ENCODE data around the gene CYFIP2. TPM values are rescaled to one million over a fixed set of nuclear protein-coding genes. Genes with fewer than 3 reads are reported as not detected.

CYFIP2 gene
- total RNA-seq, 1 donor: 6.5 TPM

DNA sequence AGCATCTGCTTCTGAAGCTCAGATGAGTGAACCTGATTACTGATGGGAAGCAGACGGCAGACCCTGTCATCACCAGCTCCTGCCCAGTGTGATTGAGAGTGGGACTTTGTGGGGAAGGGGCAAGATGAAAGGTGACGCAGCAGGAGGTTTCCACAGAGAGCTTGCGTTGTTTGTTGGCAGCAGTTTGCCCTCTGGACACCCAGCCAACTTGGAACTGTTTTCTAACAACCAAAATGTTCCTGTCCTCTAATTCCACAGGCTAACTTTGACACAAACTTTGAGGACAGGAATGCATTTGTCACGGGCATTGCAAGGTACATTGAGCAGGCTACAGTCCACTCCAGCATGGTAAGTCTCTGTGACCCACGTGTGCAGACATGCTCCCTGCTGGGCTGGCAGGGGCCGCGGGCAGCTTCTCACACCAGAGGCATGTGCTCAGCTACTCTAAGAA, 20.9 kb downstream of the CYFIP2 start:
- no peaks in the 10 kb centered on the region for H4K20me1 ChIP-seq (ENCODE audit: insufficient read depth, low read length)
- H3K27me3 ChIP-seq (ENCODE audit: insufficient read depth, low read length): no peaks in the 10 kb centered on the region
- H3K4me2 ChIP-seq (ENCODE audit: insufficient read depth, low read length): no peak overlapping the region
- DNase-seq (ENCODE audit: insufficient read length, low spot score, missing footprints): no peak
- TF ChIP-seq, protein P1, sequence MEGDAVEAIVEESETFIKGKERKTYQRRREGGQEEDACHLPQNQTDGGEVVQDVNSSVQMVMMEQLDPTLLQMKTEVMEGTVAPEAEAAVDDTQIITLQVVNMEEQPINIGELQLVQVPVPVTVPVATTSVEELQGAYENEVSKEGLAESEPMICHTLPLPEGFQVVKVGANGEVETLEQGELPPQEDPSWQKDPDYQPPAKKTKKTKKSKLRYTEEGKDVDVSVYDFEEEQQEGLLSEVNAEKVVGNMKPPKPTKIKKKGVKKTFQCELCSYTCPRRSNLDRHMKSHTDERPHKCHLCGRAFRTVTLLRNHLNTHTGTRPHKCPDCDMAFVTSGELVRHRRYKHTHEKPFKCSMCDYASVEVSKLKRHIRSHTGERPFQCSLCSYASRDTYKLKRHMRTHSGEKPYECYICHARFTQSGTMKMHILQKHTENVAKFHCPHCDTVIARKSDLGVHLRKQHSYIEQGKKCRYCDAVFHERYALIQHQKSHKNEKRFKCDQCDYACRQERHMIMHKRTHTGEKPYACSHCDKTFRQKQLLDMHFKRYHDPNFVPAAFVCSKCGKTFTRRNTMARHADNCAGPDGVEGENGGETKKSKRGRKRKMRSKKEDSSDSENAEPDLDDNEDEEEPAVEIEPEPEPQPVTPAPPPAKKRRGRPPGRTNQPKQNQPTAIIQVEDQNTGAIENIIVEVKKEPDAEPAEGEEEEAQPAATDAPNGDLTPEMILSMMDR (IDR thresholded peaks at IDR 0.05; ENCODE audit: extremely low read depth, low read depth, low read length): no peak
- H3K79me2 ChIP-seq (ENCODE audit: insufficient read depth, low read length): no peaks in the 10 kb centered on the region
- H2AFZ ChIP-seq (ENCODE audit: low read length): no peak overlapping the region
- H3K27ac ChIP-seq (ENCODE audit: low read depth, low read length): no peak overlapping the region
- H3K4me3 ChIP-seq (ENCODE audit: insufficient read depth, low read length): no peak overlapping the region
- H3K9me3 ChIP-seq (ENCODE audit: low read depth, low read length): no peaks in the 10 kb centered on the region
- H3K4me1 ChIP-seq (ENCODE audit: insufficient read depth, low read length): peaks cover 17% of the 10 kb centered on the region
- no peaks in the 10 kb centered on the region for H3K36me3 ChIP-seq (ENCODE audit: insufficient read depth, low read length)

DNA sequence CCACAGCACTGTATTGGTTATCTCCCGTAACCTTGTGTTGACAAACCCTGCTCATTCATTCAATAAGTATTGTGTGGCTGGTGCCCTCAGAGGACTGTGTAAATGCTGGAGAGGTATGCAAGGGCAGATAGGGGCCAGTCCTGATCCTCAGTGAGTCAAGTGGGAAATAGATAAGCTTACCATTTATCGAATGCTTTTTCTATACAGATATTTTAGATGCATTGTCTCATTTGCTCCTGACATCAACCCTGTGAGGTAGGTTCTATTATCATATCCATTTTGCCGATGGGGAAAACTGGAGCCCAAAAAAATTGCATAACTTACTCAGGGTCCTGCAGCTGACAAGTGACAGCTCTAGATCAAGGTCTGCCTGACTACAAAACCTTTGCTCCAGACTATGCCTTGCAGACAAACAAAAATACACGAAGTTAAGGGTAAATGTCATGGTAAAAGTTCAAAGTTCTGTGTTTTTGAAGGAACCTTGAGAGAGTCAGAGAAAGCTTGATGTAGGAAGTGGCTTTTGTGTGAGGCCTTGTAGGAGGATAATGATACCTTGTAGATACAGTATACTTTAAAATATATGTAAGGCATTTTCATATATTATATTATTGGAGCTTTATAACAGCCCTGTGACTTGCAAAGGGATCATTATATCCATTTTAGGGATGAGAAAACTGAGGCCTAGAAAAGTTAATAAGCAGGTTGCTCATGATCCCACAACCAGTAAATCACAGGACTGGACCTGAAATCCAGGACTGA, 22.7 kb downstream of the CYFIP2 start:
- no peak overlapping the region for H2AFZ ChIP-seq (ENCODE audit: low read length)

DNA sequence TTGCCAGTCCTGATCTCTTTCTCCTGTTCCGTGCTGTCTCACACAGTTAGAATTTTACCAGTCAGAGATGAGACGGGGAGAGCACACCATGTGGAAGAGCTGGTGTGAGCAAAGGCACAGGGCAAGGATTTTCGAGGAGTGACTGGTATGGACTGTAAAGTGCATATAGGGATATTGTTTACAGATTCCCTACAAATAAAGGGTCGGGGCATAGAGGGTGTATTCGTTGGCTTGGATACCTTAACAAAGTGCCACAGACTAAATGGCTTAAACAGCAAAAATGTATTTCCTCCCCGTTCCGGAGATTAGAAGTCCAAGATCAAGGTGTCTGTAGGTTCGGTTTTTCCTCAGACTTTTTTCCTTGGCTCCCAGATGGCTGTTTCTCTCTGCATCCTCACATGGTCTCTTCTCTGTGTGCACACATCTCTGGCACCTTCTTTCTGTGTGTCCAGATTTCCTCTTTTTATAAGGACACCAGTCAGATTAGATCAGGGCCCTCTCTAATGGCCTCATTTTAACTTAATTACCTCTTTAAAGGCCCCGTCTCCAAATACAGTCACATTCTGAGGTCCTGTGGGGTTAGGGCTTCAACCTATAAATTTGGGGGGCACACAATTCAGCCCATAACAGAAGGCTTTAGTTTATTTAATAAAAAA, 23.4 kb downstream of the CYFIP2 start:
- Histone ChIP-seq H4K20me1 (ENCODE audit: insufficient read depth, low read length) (no peaks in the 10 kb centered on the region), H3K4me2 (ENCODE audit: insufficient read depth, low read length) (no peak overlapping the region), H3K4me1 (ENCODE audit: insufficient read depth, low read length) (peaks cover 17% of the 10 kb centered on the region), H3K4me3 (ENCODE audit: insufficient read depth, low read length) (no peak overlapping the region), H2AFZ (ENCODE audit: low read length) (no peak overlapping the region), H3K36me3 (ENCODE audit: insufficient read depth, low read length) (no peaks in the 10 kb centered on the region), H3K9me3 (ENCODE audit: low read depth, low read length) (no peaks in the 10 kb centered on the region), H3K27ac (ENCODE audit: low read depth, low read length) (no peak overlapping the region), H3K79me2 (ENCODE audit: insufficient read depth, low read length) (no peaks in the 10 kb centered on the region), H3K27me3 (ENCODE audit: insufficient read depth, low read length) (no peaks in the 10 kb centered on the region)
- DNase-seq (ENCODE audit: insufficient read length, low spot score, missing footprints): no peak
- TF ChIP-seq, protein P1 (IDR thresholded peaks at IDR 0.05; ENCODE audit: extremely low read depth, low read depth, low read length): no peak

More for the DNA sequence above, 22.7 kb downstream of the CYFIP2 start:
- H3K27me3 ChIP-seq (ENCODE audit: insufficient read depth, low read length): no peaks in the 10 kb centered on the region
- no peak for DNase-seq (ENCODE audit: insufficient read length, low spot score, missing footprints)
- H3K79me2 ChIP-seq (ENCODE audit: insufficient read depth, low read length): no peaks in the 10 kb centered on the region
- no peaks in the 10 kb centered on the region for H3K9me3 ChIP-seq (ENCODE audit: low read depth, low read length)
- TF ChIP-seq, protein P1 (IDR thresholded peaks at IDR 0.05; ENCODE audit: extremely low read depth, low read depth, low read length): no peak
- H3K4me2 ChIP-seq (ENCODE audit: insufficient read depth, low read length): no peak overlapping the region
- no peak overlapping the region for H3K27ac ChIP-seq (ENCODE audit: low read depth, low read length)
- H4K20me1 ChIP-seq (ENCODE audit: insufficient read depth, low read length): no peaks in the 10 kb centered on the region
- peaks cover 17% of the 10 kb centered on the region for H3K4me1 ChIP-seq (ENCODE audit: insufficient read depth, low read length)
- no peak overlapping the region for H3K4me3 ChIP-seq (ENCODE audit: insufficient read depth, low read length)
- H3K36me3 ChIP-seq (ENCODE audit: insufficient read depth, low read length): no peaks in the 10 kb centered on the region
